ENCODE data around the gene DAZ1. TPM values are rescaled to one million over a fixed set of nuclear protein-coding genes. Genes with fewer than 3 reads are reported as not detected.
"Not testable (repeated sequence)": the region's sequence is repeated elsewhere in the genome, so short reads cannot be mapped to it uniquely, and the experiment has no call there.

Gene DAZ1
- total RNA-seq (not detected), polyA plus RNA-seq (under 1 TPM in 1 of 2 donors, not detected in 1; 0.07 TPM)

DNA sequence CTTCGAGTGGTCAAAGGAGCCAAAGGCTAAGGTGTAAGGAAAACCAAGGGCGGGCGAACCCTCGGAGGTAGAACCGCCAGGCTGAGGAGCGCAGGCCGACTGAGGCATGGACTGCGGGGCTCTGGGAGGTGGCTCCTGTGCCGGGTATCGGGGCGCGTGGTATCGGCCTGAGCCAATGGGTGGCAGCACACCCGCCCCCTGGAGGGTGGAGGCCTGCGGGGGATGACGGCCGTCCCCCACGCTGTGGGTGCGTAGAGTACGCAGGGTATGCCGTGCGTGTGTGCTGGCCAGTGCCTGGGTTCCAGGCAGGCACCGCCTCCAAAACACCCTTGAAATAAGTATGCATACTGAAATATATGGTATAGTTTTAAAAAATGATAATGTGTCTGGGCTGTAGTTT lies at the start of gene DAZ1:
Gene DAZ1, minus strand, starts transcription at position 101 of the 400 bp plus-strand sequence. CDS start 208 bp downstream, outside the sequence.
- not testable (repeated sequence) for H3K36me3 ChIP-seq (ENCODE audit: control insufficient read depth in 4 of 4, insufficient read depth in 3 of 4, low read depth in 1 of 4, low read length in 3 of 4); H3K27me3 ChIP-seq (ENCODE audit: control insufficient read depth in 4 of 4, insufficient read depth in 4 of 4, low read length in 3 of 4); H3K4me1 ChIP-seq (ENCODE audit: control insufficient read depth in 4 of 4, insufficient read depth in 4 of 4, low read length in 3 of 4); H3K9ac ChIP-seq (ENCODE audit: low read depth in 1 of 2, low read length in 2 of 2); DNase-seq (ENCODE audit: low spot score); H3K27ac ChIP-seq (ENCODE audit: low read depth in 1 of 2, low read length in 2 of 2); H3K4me3 ChIP-seq (ENCODE audit: low read depth in 1 of 3, low read length in 3 of 3); H3K9me3 ChIP-seq (ENCODE audit: control insufficient read depth in 4 of 4, low read length in 3 of 4)
- WGBS, result no CpG with 5 or more reads among the region's 23 CpGs

DNA sequence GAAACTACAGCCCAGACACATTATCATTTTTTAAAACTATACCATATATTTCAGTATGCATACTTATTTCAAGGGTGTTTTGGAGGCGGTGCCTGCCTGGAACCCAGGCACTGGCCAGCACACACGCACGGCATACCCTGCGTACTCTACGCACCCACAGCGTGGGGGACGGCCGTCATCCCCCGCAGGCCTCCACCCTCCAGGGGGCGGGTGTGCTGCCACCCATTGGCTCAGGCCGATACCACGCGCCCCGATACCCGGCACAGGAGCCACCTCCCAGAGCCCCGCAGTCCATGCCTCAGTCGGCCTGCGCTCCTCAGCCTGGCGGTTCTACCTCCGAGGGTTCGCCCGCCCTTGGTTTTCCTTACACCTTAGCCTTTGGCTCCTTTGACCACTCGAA lies 20.4 kb upstream of the DAZ1 start, which contains the start of gene DAZ2:
Gene DAZ2, plus strand, starts transcription at position 301 of the 400 bp plus-strand sequence. CDS start 208 bp downstream, outside the sequence.
- H3K36me3 ChIP-seq (ENCODE audit: control insufficient read depth in 4 of 4, insufficient read depth in 3 of 4, low read depth in 1 of 4, low read length in 3 of 4); H3K4me3 ChIP-seq (ENCODE audit: low read depth in 1 of 3, low read length in 3 of 3); H3K9ac ChIP-seq (ENCODE audit: low read depth in 1 of 2, low read length in 2 of 2); H3K27ac ChIP-seq (ENCODE audit: low read depth in 1 of 2, low read length in 2 of 2); DNase-seq (ENCODE audit: low spot score); H3K4me1 ChIP-seq (ENCODE audit: control insufficient read depth in 4 of 4, insufficient read depth in 4 of 4, low read length in 3 of 4); H3K27me3 ChIP-seq (ENCODE audit: control insufficient read depth in 4 of 4, insufficient read depth in 4 of 4, low read length in 3 of 4); H3K9me3 ChIP-seq (ENCODE audit: control insufficient read depth in 4 of 4, low read length in 3 of 4): not testable (repeated sequence)
- WGBS, result no CpG with 5 or more reads among the region's 23 CpGs

- DNase-seq (ENCODE audit: low spot score); H3K36me3 ChIP-seq (ENCODE audit: control insufficient read depth in 4 of 4, insufficient read depth in 3 of 4, low read depth in 1 of 4, low read length in 3 of 4); H3K4me3 ChIP-seq (ENCODE audit: low read depth in 1 of 3, low read length in 3 of 3); H3K4me1 ChIP-seq (ENCODE audit: control insufficient read depth in 4 of 4, insufficient read depth in 4 of 4, low read length in 3 of 4); H3K27me3 ChIP-seq (ENCODE audit: control insufficient read depth in 4 of 4, insufficient read depth in 4 of 4, low read length in 3 of 4); H3K9ac ChIP-seq (ENCODE audit: low read depth in 1 of 2, low read length in 2 of 2); H3K9me3 ChIP-seq (ENCODE audit: control insufficient read depth in 4 of 4, low read length in 3 of 4); H3K27ac ChIP-seq (ENCODE audit: low read depth in 1 of 2, low read length in 2 of 2): not testable (repeated sequence)
- no CpG with 5 or more reads among the region's 4 CpGs for WGBS
Observed at GRCh38 chrY:23210681-23211080, 11.9 kb upstream of the DAZ1 start.

DNA sequence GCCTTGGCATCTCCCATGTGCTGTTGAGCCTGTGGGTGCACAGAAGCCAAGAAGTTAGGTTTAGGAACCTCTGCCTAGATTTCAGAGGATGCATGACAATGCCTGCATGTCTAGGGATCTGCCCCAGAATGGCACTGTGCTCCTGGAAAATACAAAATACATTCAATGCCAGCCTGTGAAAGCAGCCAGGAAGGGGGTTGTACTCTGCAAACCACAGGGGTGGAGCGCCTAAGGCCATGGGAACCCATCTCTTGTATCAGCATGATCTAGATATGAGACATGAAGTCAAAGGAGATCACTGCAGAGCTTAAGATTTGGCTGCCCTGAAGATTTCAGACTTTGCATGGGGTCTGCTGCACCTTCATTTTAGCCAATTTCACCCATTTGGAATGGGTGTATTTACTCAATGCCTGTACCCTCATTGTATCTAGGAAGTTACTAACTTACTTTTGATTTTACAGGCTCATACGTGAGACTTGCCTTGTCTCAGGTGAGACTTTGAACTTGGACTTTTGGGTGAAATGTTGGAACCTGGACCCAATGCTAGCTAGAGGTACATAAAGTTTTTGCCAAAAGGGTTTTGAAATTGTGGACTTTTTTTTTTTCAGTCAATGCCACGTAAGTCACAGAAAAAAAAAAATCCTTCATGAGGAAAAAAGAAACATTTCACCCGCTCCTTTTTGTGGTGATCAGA lies 11.1 kb upstream of the DAZ1 start:
- H3K36me3 ChIP-seq (ENCODE audit: control insufficient read depth in 4 of 4, insufficient read depth in 3 of 4, low read depth in 1 of 4, low read length in 3 of 4); H3K27me3 ChIP-seq (ENCODE audit: control insufficient read depth in 4 of 4, insufficient read depth in 4 of 4, low read length in 3 of 4); H3K9ac ChIP-seq (ENCODE audit: low read depth in 1 of 2, low read length in 2 of 2); H3K4me1 ChIP-seq (ENCODE audit: control insufficient read depth in 4 of 4, insufficient read depth in 4 of 4, low read length in 3 of 4); H3K27ac ChIP-seq (ENCODE audit: low read depth in 1 of 2, low read length in 2 of 2); H3K9me3 ChIP-seq (ENCODE audit: control insufficient read depth in 4 of 4, low read length in 3 of 4); H3K4me3 ChIP-seq (ENCODE audit: low read depth in 1 of 3, low read length in 3 of 3); DNase-seq (ENCODE audit: low spot score): not testable (repeated sequence)
- WGBS, result 27% methylated on average over 1 of the region's 4 CpGs

- not testable (repeated sequence) for H3K9me3 ChIP-seq (ENCODE audit: control insufficient read depth in 4 of 4, low read length in 3 of 4); H3K4me1 ChIP-seq (ENCODE audit: control insufficient read depth in 4 of 4, insufficient read depth in 4 of 4, low read length in 3 of 4); H3K27ac ChIP-seq (ENCODE audit: low read depth in 1 of 2, low read length in 2 of 2); DNase-seq (ENCODE audit: low spot score); H3K36me3 ChIP-seq (ENCODE audit: control insufficient read depth in 4 of 4, insufficient read depth in 3 of 4, low read depth in 1 of 4, low read length in 3 of 4); H3K27me3 ChIP-seq (ENCODE audit: control insufficient read depth in 4 of 4, insufficient read depth in 4 of 4, low read length in 3 of 4); H3K4me3 ChIP-seq (ENCODE audit: low read depth in 1 of 3, low read length in 3 of 3); H3K9ac ChIP-seq (ENCODE audit: low read depth in 1 of 2, low read length in 2 of 2)
- no CpG with 5 or more reads among the region's 4 CpGs for WGBS
Observed at GRCh38 chrY:23207455-23207854, 8.6 kb upstream of the DAZ1 start.

Other genes with a start within 250 kb of the DAZ1 start
- not detected for gene BPY2, start 214.7 kb downstream of the DAZ1 start, total RNA-seq
- gene BPY2, start 214.7 kb downstream of the DAZ1 start, polyA plus RNA-seq, result not detected
- not detected for gene DAZ2, start 20.5 kb upstream of the DAZ1 start, total RNA-seq
- gene DAZ2, start 20.5 kb upstream of the DAZ1 start, polyA plus RNA-seq, result under 1 TPM in 1 of 2 donors, not detected in 1; 0.07 TPM